ENCODE data around the gene TP53INP2. TPM values are rescaled to one million over a fixed set of nuclear protein-coding genes. Genes with fewer than 3 reads are reported as not detected.

Gene TP53INP2
- total RNA-seq, 1 experiment from 2014 or later, result 1.8 TPM

- Mint-ChIP-seq H3K9me3 (ENCODE audit: unreplicated experiment) (no peaks in the 10 kb centered on the region), H3K27me3 (ENCODE audit: insufficient read depth, unreplicated experiment) (no peaks in the 10 kb centered on the region), H3K36me3 (ENCODE audit: insufficient read depth, unreplicated experiment) (peaks cover 6% of the 10 kb centered on the region), H3K4me1 (ENCODE audit: insufficient read depth, unreplicated experiment) (peaks cover 27% of the 10 kb centered on the region), H3K27ac (ENCODE audit: low read depth, unreplicated experiment) (no peak overlapping the region), H3K4me3 (ENCODE audit: unreplicated experiment) (peak overlapping the region; percentile 80)
- intact Hi-C loops (cut with micrococcal nuclease), result loop anchor here (5.0 kb wide), 1 partner anchor 397 kb away; no protein-coding TSS in a partner anchor
- no TSS peak for BruUV-seq (replicated peaks)
- TF ChIP-seq CTCF (IDR thresholded peaks at IDR 0.05; ENCODE audit: unreplicated experiment), result no peak
- ChIA-PET CTCF (interaction anchor here (0.6 to 1.6 kb wide), 4 partner anchors 35 to 222 kb away, joined by 3 to 4 read pairs (median 4); no protein-coding TSS in a partner anchor), POLR2A (interaction anchor here (0.6 to 2.1 kb wide), 5 partner anchors 11 to 130 kb away, joined by 3 to 10 read pairs (median 3); partner anchors contain the start of gene PIGU)
- peak; percentile 75 for DNase-seq (ENCODE audit: unreplicated experiment)
These were observed 5.1 kb downstream of the TP53INP2 start for GRCh38 chr20:34709044-34709830.

GRCh38 chr20:34709831-34710567 lies 5.9 kb downstream of the TP53INP2 start:
- intact Hi-C loops (cut with micrococcal nuclease), result loop anchor here (5.0 kb wide), 1 partner anchor 398 kb away; no protein-coding TSS in a partner anchor
- Mint-ChIP-seq H3K36me3 (ENCODE audit: insufficient read depth, unreplicated experiment) (peaks cover 13% of the 10 kb centered on the region), H3K4me1 (ENCODE audit: insufficient read depth, unreplicated experiment) (peaks cover 26% of the 10 kb centered on the region), H3K27me3 (ENCODE audit: insufficient read depth, unreplicated experiment) (no peaks in the 10 kb centered on the region), H3K27ac (ENCODE audit: low read depth, unreplicated experiment) (no peak overlapping the region), H3K9me3 (ENCODE audit: unreplicated experiment) (no peaks in the 10 kb centered on the region), H3K4me3 (ENCODE audit: unreplicated experiment) (peak overlapping the region; percentile 80)
- TF ChIP-seq CTCF (IDR thresholded peaks at IDR 0.05; ENCODE audit: unreplicated experiment), result peak; percentile 24
- ChIA-PET CTCF (interaction anchor here (0.6 to 1.0 kb wide), 3 partner anchors 21 to 153 kb away, joined by 3 read pairs; no protein-coding TSS in a partner anchor), POLR2A (interaction anchor here (1.6 to 2.1 kb wide), 2 partner anchors 10 to 34 kb away, joined by 4 to 10 read pairs; partner anchors contain the start of gene PIGU)
- peak; percentile 69 for DNase-seq (ENCODE audit: unreplicated experiment)
- no TSS peak for BruUV-seq (replicated peaks)

GRCh38 chr20:34710568-34710839 lies 6.4 kb downstream of the TP53INP2 start:
- no peak for DNase-seq (ENCODE audit: unreplicated experiment)
- TF ChIP-seq CTCF (IDR thresholded peaks at IDR 0.05; ENCODE audit: unreplicated experiment), result no peak
- H3K4me1 Mint-ChIP-seq (ENCODE audit: insufficient read depth, unreplicated experiment), result peaks cover 21% of the 10 kb centered on the region
- POLR2A ChIA-PET, result interaction anchor here (2.1 kb wide), 1 partner anchor 34 kb away, joined by 10 read pairs; the partner anchor contains the start of gene PIGU
- peaks cover 18% of the 10 kb centered on the region for H3K36me3 Mint-ChIP-seq (ENCODE audit: insufficient read depth, unreplicated experiment)
- CTCF ChIA-PET, result interaction anchor here (0.6 to 1.6 kb wide), 5 partner anchors 21 to 154 kb away, joined by 3 to 5 read pairs (median 3); no protein-coding TSS in a partner anchor
- no peak overlapping the region for H3K27ac Mint-ChIP-seq (ENCODE audit: low read depth, unreplicated experiment)
- no peaks in the 10 kb centered on the region for H3K27me3 Mint-ChIP-seq (ENCODE audit: insufficient read depth, unreplicated experiment)
- intact Hi-C loops (cut with micrococcal nuclease), result no loop called here
- H3K4me3 Mint-ChIP-seq (ENCODE audit: unreplicated experiment), result peak overlapping the region; percentile 80
- no TSS peak for BruUV-seq (replicated peaks)
- H3K9me3 Mint-ChIP-seq (ENCODE audit: unreplicated experiment), result no peaks in the 10 kb centered on the region
